K562 (cell line): ENCODE data around the gene TMEM184A. TPM values are rescaled to one million over a fixed set of nuclear protein-coding genes. Genes with fewer than 3 reads are reported as not detected.
A peak's percentile ranks its signal among the peaks of the same experiment; 100 is the strongest.

Source experiments
- ATF7 ChIP-seq: fragments of 450-650 bp; IDR thresholded peaks from 2 replicates; pipeline ENCODE4 v1.7.1; 2014; ENCODE audit warnings: mild to moderate bottlenecking, moderate library complexity
- BHLHE40 ChIP-seq: IDR thresholded peaks from 2 replicates; pipeline ENCODE4 v1.6.1; 2011; ENCODE audit warnings: low read length, improper control_type of control experiment
- CBFA2T3 ChIP-seq: fragments of 450-650 bp; IDR thresholded peaks from 2 replicates; pipeline ENCODE4 v1.6.1; 2017
- CBFB ChIP-seq: sonication (generic); formaldehyde crosslinking; IDR thresholded peaks from 2 replicates; pipeline ENCODE4 v1.4.0; 2020; ENCODE audit warnings: mild to moderate bottlenecking, missing genetic modification reagents
- DPF2 ChIP-seq: fragments of 450-650 bp; IDR thresholded peaks from 2 replicates; pipeline ENCODE4 v1.6.1; 2016
- ESRRA ChIP-seq: fragments of 450-650 bp; IDR thresholded peaks from 2 replicates; pipeline ENCODE4 v1.6.1; 2014; ENCODE audit warnings: low read depth, mild to moderate bottlenecking, moderate library complexity, borderline replicate concordance
- EZH2 ChIP-seq: IDR thresholded peaks from 2 replicates; pipeline ENCODE4 v1.6.1; 2012; ENCODE audit warnings: low read depth, mild to moderate bottlenecking, inconsistent platforms, low read length, borderline replicate concordance
- FOXJ2 ChIP-seq: fragments of 200-800 bp; sonication (Bioruptor generic); IDR thresholded peaks from 2 replicates; pipeline ENCODE4 v1.6.1; 2016; ENCODE audit warnings: missing genetic modification characterization, missing compliant biosample characterization
- HMGN3 ChIP-seq: IDR thresholded peaks from 2 replicates; pipeline ENCODE4 v1.6.1; 2011; ENCODE audit warnings: borderline replicate concordance, low read depth, mild to moderate bottlenecking, mixed read lengths, low read length; ENCODE audit not compliant: insufficient read length; ENCODE audit errors: extremely low read depth
- ZNF121 ChIP-seq: sonication (generic); formaldehyde crosslinking; conservative IDR thresholded peaks from 2 replicates; pipeline ENCODE4 v1.8.0; 2022; ENCODE audit warnings: missing genetic modification reagents
- ZNF253 ChIP-seq: fragments of 250-450 bp; sonication (Bioruptor Pico); conservative IDR thresholded peaks from 2 replicates; pipeline ENCODE4 v1.6.1; 2021; ENCODE audit warnings: mild to moderate bottlenecking
- ZNF551 ChIP-seq: fragments of 250-450 bp; sonication (Bioruptor Pico); IDR thresholded peaks from 2 replicates; pipeline ENCODE4 v1.5.0; 2021; ENCODE audit warnings: mild to moderate bottlenecking, moderate library complexity
- ZNF695 ChIP-seq: fragments of 450-650 bp; formaldehyde crosslinking; IDR thresholded peaks from 2 replicates; pipeline ENCODE4 v1.4.0; 2020; ENCODE audit warnings: mild to moderate bottlenecking, moderate library complexity
- polyA plus RNA-seq, 8 experiments: library from polyadenylated mRNA; depleted of rRNA in 4 of 8; stranded (reverse) in 5 of 8; unstranded in 3 of 8; fragments of >200 nt; fragmentation: Nextera tagmentation in 2 of 8; fragmentation: Illumina TruSeq in 1 of 8; extraction: Ambion mirVana in 2 of 8; extraction: Trizol in 1 of 8; gene quantifications; 2 replicates each; pipeline versions ENCODE4 v1.2.1 to v1.2.3, GENCODE V29; 2011 to 2014; ENCODE audit warnings: inconsistent platforms in 1 of 8, missing spikeins in 1 of 8
- total RNA-seq, 7 experiments: library from RNA; depleted of rRNA in 6 of 7; stranded (reverse); fragments of >200 nt in 6 of 7; fragmentation: Illumina TruSeq in 2 of 7; extraction: Trizol in 2 of 7; gene quantifications; 2 replicates each; pipeline versions ENCODE4 v1.2.1 to v1.2.3, GENCODE V29; 2011 to 2021; ENCODE audit warnings: low replicate concordance in 1 of 7
- TF ChIP-seq, protein P1 (sequence below): fragments of 250-450 bp; sonication (Bioruptor Pico); IDR thresholded peaks from 2 replicates; pipeline ENCODE4 v1.8.0; 2022; ENCODE audit warnings: inconsistent platforms
- TF ChIP-seq, protein P2 (sequence below): sonication (generic); formaldehyde crosslinking; IDR thresholded peaks from 2 replicates; pipeline ENCODE4 v1.8.0; 2022; ENCODE audit warnings: mild to moderate bottlenecking, missing genetic modification reagents
- TF ChIP-seq, protein P3 (sequence below): sonication (generic); formaldehyde crosslinking; IDR thresholded peaks from 2 replicates; pipeline ENCODE4 v1.8.0; 2023; ENCODE audit warnings: mild to moderate bottlenecking, missing genetic modification reagents
- TF ChIP-seq, protein P4 (sequence below): fragments of 450-650 bp; IDR thresholded peaks from 2 replicates; pipeline ENCODE4 v1.6.1; 2016; ENCODE audit warnings: borderline replicate concordance
- TF ChIP-seq, protein P5 (sequence below): fragments of 450-650 bp; IDR thresholded peaks from 2 replicates; pipeline ENCODE4 v1.6.1; 2016; ENCODE audit warnings: low read depth, mild to moderate bottlenecking, moderate library complexity

The TMEM184A gene
- total and polyA plus RNA-seq, 9 of the 15 experiments (the other 6 are each of a cell fraction or from before 2014, with no cell fraction given): 0.10 to 0.18 (median 0.11) TPM; not detected in 6

DNA sequence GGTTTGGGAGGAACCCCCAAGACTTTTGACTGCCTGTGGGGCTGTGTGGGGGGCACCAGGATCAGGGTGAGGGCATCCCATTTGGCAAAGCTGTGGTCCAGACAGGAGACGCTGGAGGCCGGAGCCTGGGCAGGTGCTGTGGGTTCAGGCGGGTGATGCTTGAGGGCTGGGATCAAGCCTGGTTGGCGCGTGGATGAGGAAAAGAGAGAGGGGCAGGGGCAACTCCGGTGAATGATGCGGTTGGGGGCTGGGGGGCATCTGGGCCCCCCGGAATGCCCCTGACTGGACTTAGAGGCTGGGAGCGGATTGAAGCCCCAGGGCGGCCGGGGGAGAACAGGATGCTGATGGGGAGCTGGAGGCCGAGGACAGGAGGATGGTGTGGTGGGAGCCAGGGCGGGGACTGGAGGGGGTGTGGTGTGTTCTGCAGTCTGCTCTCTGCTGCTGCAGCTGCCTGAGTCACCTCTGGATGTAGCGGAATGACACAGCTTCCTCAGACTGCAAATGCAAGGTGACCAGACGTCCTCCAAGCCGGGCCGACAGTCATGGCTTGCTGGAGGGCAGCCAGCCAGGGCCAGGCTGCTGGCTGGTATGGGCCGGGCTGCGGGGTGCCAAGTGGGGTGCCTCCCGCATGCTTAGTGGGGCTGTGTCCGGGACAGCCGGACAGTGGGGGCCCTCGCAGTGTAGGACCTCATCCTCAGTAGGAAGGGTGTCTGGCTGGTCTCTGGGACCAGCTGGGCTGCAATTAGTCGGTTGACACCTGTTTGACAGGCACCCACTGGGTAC, 22.3 kb downstream of the TMEM184A start (continued):
- TF ChIP-seq, protein P1, sequence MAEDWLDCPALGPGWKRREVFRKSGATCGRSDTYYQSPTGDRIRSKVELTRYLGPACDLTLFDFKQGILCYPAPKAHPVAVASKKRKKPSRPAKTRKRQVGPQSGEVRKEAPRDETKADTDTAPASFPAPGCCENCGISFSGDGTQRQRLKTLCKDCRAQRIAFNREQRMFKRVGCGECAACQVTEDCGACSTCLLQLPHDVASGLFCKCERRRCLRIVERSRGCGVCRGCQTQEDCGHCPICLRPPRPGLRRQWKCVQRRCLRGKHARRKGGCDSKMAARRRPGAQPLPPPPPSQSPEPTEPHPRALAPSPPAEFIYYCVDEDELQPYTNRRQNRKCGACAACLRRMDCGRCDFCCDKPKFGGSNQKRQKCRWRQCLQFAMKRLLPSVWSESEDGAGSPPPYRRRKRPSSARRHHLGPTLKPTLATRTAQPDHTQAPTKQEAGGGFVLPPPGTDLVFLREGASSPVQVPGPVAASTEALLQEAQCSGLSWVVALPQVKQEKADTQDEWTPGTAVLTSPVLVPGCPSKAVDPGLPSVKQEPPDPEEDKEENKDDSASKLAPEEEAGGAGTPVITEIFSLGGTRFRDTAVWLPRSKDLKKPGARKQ: no peak
- TF ChIP-seq CBFA2T3: 0 out of 2 replicates have a peak, but pooled peaks have one; percentile 19
- no peak for TF ChIP-seq CBFB (CRISPR knock-in tag)
- TF ChIP-seq ZNF121 (CRISPR knock-in tag): no peak
- TF ChIP-seq, protein P2, sequence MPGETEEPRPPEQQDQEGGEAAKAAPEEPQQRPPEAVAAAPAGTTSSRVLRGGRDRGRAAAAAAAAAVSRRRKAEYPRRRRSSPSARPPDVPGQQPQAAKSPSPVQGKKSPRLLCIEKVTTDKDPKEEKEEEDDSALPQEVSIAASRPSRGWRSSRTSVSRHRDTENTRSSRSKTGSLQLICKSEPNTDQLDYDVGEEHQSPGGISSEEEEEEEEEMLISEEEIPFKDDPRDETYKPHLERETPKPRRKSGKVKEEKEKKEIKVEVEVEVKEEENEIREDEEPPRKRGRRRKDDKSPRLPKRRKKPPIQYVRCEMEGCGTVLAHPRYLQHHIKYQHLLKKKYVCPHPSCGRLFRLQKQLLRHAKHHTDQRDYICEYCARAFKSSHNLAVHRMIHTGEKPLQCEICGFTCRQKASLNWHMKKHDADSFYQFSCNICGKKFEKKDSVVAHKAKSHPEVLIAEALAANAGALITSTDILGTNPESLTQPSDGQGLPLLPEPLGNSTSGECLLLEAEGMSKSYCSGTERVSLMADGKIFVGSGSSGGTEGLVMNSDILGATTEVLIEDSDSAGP: no peak
- peak; percentile 32 for TF ChIP-seq HMGN3
- TF ChIP-seq, protein P3, sequence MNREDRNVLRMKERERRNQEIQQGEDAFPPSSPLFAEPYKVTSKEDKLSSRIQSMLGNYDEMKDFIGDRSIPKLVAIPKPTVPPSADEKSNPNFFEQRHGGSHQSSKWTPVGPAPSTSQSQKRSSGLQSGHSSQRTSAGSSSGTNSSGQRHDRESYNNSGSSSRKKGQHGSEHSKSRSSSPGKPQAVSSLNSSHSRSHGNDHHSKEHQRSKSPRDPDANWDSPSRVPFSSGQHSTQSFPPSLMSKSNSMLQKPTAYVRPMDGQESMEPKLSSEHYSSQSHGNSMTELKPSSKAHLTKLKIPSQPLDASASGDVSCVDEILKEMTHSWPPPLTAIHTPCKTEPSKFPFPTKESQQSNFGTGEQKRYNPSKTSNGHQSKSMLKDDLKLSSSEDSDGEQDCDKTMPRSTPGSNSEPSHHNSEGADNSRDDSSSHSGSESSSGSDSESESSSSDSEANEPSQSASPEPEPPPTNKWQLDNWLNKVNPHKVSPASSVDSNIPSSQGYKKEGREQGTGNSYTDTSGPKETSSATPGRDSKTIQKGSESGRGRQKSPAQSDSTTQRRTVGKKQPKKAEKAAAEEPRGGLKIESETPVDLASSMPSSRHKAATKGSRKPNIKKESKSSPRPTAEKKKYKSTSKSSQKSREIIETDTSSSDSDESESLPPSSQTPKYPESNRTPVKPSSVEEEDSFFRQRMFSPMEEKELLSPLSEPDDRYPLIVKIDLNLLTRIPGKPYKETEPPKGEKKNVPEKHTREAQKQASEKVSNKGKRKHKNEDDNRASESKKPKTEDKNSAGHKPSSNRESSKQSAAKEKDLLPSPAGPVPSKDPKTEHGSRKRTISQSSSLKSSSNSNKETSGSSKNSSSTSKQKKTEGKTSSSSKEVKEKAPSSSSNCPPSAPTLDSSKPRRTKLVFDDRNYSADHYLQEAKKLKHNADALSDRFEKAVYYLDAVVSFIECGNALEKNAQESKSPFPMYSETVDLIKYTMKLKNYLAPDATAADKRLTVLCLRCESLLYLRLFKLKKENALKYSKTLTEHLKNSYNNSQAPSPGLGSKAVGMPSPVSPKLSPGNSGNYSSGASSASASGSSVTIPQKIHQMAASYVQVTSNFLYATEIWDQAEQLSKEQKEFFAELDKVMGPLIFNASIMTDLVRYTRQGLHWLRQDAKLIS (CRISPR knock-in tag): no peak
- no peak for TF ChIP-seq ZNF695
- no peak for TF ChIP-seq ZNF551 (CRISPR knock-in tag)
- peak; percentile 52; the same call in 1 of the 2 replicates for TF ChIP-seq ESRRA
- TF ChIP-seq ATF7: no peak
- TF ChIP-seq, protein P4, sequence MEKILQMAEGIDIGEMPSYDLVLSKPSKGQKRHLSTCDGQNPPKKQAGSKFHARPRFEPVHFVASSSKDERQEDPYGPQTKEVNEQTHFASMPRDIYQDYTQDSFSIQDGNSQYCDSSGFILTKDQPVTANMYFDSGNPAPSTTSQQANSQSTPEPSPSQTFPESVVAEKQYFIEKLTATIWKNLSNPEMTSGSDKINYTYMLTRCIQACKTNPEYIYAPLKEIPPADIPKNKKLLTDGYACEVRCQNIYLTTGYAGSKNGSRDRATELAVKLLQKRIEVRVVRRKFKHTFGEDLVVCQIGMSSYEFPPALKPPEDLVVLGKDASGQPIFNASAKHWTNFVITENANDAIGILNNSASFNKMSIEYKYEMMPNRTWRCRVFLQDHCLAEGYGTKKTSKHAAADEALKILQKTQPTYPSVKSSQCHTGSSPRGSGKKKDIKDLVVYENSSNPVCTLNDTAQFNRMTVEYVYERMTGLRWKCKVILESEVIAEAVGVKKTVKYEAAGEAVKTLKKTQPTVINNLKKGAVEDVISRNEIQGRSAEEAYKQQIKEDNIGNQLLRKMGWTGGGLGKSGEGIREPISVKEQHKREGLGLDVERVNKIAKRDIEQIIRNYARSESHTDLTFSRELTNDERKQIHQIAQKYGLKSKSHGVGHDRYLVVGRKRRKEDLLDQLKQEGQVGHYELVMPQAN: no peak
- TF ChIP-seq BHLHE40: peak; percentile 39; the same call in 1 of the 2 replicates
- no peak for TF ChIP-seq FOXJ2 (tag)
- TF ChIP-seq, protein P5, sequence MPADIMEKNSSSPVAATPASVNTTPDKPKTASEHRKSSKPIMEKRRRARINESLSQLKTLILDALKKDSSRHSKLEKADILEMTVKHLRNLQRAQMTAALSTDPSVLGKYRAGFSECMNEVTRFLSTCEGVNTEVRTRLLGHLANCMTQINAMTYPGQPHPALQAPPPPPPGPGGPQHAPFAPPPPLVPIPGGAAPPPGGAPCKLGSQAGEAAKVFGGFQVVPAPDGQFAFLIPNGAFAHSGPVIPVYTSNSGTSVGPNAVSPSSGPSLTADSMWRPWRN: no peak
- TF ChIP-seq ZNF253 (CRISPR knock-in tag): no peak
- TF ChIP-seq EZH2: no peak
- TF ChIP-seq DPF2: peak; percentile 51
